Activated CD4-positive, alpha-beta T cell treated with anti-CD3 and anti-CD28 coated beads, Interleukin-2, Interleukin-6, amounts not matched to agents 100 ng/mL and 50 ng/mL, durations not matched to agents 16 hours and 8 hours (primary cell): ENCODE measurements around the gene GPRIN1.

Experiments used
- DNase-seq: peaks from one replicate; pipeline ENCODE4 v3.0.0-alpha.2; 2020

Gene GPRIN1

DNA sequence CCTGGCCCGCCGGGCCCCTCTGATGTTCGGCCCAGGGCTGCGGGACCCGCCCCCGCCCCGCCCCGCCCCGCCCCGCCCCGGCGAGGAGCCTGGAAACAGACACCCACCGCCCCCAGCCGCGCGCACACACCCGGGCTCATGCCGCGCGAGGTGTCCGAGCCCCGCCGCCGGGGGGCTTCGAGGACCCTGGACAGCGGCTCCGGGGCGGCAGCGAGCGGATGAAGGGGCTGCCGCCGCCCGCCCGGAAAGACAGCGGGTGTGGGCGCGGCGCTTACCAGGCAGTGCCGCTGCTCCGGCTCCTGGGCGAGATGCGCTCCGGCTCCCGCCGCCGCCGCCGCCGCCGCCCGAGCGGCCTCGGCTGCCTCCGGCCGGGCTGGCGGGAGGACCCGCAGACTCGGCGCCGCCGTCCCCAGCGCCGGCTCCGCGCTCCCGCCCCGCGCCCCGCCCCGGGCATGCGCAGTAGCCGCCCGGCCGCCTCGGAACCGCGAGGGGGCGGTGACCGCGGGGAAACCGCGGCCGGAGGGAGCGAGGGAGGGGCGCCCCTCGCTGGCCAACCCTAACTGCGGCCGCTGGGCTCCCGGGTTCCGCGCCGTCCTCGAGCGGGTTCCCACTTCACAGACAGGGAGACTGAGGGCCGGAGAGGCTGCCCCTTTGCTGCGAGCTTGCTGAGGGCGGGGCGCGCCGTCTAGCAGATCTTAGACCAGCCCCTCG lies at the start of gene GPRIN1:
TSS of gene GPRIN1 (minus strand) at position 433 of the 711 bp plus-strand sequence. CDS start 10,322 bp downstream, outside the sequence.
- peak; percentile 73 for DNase-seq

DNA sequence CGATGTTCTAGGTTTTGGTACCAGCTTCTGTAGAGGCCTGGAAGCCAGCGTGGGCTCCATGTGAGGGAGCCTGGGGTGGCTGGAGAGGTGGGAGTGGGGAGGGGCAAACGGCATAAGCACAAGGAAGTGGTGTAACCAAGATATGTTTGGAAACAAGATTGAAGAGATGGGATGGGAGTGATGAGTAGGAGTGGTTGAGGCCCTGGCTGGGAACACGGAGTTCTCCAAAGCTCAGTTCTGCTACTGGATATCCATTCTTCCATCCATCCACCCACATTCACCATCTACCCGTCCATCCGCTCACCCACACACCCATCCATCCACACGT lies 49.5 kb upstream of the GPRIN1 start:
- no peak for DNase-seq

DNA sequence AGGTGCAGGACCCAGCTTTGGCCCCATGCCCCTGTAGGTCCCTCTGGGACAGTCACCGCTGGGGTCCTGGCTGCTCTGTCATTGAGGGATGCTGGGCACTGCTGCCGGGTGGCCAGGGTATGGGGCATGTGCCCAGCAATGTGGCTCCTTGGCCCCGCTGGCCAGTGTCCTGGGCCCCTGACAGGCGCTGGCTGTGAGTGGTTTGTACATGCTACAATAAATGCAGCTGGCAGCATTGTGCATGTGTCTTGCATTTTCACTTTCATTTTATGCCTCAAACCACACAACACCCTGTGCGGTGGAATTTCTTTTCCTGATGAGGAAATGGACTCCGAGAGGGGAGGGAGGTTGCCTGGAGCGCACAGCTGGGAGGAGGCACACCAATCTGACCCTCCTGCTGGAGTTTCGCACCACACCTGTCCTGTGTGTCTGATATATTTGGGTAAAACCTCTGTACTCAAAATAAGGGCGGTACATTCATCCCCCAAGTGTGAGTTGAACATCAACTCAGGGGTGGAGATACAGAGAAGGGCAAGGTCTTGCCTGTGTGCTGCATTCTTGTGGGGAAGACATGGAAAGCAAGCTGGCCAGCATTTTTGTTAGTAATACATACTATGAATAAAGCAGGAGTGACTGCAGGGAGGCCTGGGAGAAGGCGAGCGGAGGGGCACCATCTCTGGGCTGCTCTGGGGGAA lies 49.0 kb upstream of the GPRIN1 start:
- DNase-seq = peak; percentile 34

DNA sequence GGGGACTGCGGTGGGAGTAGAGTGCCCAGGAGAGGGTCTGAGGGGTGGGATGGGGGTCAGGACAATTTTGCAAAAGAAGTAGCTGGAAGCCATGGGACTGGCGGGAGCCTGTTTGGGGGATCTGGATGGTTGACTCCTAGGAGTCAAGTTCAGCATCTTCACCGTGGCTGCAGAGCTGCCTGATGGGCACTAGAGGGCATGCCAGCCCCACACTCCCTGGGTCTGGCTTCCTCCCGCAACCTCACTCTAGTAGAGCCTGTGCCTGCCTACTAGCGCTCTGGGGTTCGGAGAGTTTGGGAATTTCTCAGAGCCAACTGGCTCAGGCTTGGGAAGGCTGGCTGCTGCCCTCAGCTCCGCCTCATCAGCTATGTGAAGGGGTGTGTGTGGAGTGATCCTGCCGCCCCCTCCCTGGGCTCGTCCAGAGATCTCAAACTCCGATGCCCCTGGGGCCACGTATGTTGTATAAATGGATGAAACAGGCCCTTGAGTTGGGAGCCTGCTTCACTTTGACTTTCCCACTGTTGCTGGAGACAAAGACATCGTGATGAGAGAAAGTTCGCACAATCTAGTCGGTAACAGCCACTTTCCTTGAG lies 48.1 kb upstream of the GPRIN1 start:
- DNase-seq = peak; percentile 74

DNA sequence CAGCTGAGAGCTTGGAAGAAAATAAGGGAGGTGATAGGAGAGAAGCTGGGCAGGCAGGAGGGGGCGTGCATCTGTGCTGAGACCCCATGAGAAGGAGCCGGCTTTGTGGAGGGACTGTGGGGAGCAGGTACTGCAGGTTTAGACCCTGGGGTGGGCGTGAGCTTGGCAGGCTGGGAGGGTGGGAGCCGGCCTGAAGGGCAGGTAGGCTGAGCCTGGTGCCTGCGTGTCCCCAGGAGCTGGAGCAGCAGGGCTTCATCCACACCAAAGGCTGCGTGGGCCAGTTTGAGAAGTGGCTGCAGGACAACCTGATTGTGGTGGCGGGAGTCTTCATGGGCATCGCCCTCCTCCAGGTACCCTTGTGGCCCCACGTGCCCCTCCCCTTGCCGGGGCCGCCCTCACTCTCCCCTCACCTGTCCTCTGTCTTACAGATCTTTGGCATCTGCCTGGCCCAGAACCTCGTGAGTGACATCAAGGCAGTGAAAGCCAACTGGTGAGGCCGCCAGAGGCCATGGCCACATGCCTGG lies 46.6 kb upstream of the GPRIN1 start:
- DNase-seq = no peak

DNA sequence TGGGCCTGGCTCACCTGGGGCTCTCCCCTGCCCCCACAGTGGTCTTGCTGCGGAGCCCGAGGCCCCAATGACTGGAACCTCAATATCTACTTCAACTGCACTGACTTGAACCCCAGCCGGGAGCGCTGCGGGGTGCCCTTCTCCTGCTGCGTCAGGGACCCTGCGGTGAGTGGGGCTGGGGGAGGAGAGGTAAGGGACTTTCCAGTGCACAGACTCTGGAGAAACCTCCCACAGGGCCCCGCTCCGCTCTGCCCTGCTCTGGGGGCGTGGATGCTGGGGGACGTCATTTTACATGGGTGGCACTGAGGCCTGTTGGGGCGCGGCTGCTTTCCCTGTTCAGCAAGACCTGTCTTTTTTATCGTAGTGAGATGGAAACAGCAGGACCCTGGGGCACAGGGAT lies 44.9 kb upstream of the GPRIN1 start:
- DNase-seq = no peak

DNA sequence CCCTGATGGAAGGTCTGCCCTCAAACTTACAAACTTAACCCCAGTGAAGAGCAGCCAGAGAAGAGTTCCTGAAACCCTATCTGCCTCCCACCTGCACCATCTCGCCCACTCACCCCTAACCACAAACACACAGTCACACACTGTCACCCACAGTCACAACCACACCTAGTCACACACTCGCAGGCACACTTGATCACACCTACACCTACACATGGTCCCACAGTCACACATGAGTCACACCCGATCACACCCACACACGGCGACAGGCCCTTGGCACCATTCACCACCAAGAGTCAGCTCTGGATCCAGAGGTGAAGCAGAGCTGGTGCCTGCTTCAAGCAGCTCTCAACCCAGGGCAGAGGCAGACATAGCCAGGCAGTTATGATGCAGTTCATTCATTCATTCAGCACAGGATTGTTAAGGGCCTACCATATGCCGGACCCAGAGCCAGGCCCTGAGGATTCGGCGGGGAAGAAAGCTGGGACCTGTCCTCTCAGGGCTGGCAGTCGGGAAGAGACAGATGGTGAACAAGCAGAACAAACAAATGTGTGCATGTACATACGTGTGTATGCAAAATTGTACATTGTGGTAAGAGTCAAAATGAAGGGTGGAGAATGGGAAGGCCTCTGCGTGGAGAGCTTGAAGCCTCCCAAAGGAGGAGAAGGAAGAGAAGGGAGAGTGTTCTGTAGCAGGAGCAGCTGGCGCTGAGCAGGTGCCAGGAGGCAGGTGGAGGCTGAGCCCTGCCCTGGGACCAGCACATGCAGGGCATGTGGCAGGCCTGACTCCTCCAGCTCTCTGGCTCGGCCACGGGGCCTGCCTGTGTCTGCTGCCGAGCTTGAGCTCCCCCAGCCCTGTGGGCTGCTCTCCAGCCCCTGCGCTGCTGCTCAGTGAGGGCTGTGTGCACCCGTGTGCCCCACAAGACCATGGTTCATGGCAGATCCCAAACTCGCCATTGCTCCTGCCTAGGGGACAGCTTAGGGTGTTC lies 43.7 kb upstream of the GPRIN1 start:
- peak; percentile 73 for DNase-seq

DNA sequence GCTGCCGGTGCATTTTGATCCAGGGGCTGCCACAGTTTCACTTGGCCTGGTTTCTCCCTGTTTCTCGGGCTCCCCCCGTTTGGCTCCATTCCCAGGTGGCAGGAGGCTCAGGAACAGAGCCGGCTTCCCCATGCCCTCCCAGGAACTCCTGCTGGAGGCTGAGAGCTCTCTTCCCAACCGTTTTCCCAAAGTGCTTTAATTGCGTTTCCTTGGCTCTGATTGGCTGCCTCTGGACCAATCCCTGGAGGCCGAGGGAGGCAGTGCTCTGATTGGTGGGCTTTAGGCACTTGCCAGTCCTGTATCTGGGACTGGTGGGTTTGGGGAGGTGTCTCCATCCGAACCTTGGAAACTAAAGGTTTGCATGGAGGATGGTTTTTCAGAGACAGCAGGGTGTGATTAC lies 42.2 kb upstream of the GPRIN1 start:
- no peak for DNase-seq

DNA sequence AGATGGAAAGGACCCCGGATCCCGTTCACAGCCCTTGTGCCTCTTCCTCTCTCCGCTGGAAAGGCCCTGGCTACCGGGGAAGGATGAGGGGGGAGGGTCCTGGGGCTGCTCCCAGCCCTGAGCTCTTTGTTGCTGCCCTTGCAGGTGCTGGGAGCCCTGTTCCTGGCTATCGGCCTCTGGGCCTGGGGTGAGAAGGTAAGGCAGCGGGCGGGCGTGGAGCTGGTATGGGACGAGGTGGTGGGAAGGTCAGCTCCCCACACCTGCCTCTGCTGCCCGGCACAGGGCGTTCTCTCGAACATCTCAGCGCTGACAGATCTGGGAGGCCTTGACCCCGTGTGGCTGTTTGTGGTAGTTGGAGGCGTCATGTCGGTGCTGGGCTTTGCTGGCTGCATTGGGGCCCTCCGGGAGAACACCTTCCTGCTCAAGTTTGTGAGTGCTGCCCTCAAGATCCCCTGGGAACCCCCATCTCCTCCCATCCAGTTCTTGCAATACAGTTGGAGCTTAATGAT lies 41.6 kb upstream of the GPRIN1 start:
- no peak for DNase-seq

DNA sequence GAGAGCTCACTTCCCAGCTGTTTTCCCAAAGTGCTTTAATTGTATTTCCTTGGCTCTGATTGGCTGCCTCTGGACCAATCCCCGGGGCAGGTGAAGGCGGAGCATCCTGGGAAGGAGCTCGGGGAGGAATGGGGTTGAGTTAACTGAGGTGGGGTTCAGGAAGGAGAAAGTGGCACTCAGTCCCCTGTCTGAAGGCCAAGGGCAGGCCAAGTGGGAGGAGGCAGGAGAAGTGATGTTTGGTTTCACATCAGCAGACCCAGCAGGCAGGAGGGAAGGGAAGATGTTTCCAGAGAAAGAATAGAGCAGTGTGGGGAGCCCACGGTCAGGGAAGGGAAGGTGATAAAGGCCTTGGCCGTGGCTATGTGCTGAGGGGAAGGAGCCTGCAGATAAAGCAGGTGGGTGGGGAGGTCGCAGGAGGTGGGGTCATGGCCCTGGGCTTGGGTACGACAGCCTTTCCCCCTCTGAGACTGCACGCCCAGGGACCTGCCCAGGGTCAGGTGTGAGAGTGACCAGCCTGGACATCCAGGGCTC lies 40.5 kb upstream of the GPRIN1 start:
- no peak for DNase-seq

DNA sequence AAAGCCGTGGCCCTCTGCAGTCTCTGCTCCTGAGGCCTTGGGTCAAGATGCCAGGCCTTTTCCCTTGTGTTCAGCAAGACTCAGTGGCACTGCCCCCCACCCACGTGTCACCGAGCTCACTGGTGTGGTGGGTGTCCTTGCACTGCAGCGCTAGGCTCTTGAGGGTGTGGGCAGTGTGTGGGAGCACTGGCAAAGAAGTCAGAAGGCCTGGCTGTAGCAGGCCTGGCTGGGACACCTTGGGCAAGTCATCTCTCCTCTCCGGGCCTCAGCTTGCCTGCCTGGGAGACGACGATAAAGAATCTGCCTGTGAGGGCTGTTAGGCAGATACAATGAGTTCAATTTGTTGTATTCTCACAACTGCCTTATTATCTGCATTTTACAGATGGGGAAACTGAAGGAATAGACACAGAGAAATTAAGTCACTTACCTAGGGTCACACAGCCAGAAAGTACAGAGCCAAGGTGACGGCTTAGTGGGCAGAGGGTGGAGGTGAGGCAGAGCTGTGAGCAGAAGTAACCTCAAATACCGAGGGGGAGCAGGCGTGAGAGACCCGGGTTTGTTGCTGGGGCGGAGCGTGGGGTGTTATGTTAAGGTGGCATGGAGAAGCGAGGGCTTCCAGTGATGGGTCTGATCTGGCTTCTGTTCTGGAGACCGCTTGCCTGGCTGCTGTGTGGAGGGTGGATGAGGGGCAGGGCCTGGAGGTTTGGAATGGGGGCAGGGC lies 38.7 kb upstream of the GPRIN1 start:
- DNase-seq = peak; percentile 29

DNA sequence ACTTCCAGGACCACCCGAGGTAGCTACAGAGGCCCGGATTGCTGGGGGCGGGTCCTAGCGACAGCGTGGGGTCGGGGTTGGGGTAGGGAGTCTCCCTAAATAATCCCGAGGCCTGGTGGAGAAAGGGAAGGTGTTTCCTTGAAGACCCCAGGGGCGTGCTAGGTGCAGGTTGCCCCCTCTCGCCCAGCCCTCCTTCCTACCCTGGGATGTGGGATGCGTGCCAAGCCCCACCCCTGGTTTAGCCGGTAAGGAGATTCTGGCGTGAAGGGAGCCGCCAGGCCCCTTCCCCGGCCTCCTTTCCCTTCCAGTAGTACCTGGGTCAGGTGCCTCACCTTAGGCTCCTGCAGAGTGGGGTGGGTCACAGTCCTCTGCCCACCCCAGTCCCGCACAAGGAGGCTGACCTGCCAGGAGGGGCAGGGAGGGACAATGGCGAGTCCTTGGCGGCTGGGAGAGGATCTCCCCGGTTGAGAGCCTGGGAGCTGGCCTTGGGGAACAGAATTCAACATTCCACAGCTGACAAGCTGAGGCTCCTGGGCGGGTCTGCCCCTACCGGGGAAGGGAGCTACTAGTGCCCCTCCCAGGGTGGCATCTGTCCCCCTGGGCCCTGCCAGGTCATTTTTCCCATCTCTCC lies 38.0 kb upstream of the GPRIN1 start:
- no peak for DNase-seq

DNA sequence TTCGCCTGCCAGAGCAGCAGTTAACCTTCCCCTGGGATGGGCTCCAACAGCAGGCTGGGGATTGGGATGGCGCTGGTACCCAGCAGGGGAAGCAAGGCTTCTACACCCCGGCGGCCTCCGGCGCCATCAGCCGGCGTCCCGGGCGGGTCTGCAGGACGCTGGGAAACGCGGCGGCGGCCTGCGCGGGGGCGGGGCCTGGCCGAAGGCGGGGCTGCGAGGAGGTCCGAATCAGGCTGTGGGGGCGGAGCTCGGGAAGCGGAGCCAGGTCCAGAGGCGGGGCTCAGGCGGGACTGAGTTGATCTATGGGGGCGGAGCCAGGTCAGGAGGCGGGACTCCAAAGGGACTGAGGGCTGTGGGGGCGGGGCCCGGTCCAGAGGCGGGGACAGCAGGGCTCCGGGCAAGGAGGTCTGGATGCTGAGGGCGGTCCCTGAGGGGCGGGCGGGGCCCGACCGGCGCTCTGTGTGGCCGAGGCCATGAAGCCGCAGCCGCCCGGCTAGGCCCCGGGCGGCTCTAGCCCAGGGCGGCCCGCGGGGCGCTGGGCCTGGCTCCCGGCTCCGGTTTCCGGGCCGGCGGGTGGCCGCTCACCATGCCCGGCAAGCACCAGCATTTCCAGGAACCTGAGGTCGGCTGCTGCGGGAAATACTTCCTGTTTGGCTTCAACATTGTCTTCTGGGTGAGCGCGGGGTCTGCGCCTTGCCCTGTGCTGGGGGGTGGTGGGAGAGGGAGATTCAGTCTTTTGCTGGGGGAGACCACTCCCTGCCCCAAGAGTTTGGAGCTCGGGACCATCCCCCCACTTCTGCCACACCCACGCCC lies 37.3 kb upstream of the GPRIN1 start, which contains the start of gene TSPAN17:
TSS of gene TSPAN17 (plus strand) at position 455 of the 813 bp plus-strand sequence. CDS start at position 587, 132 bp downstream.
- DNase-seq = peak; percentile 100

DNA sequence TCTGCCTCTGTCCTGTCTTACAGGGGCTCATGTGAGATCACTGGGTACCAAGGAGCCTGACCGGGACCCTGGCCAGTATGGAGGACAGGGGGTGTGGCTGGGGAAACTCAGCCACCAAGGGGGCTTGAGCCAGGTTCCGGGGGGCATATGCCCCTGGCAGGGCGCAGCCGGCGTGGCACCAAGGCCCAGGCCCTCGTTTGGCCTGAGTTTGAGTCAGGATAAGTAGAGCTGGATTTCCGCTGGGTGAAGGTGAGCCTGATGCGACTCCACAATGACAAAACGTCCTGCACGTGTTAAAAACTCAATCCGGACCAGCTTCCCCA lies 36.7 kb upstream of the GPRIN1 start:
- no peak for DNase-seq

DNA sequence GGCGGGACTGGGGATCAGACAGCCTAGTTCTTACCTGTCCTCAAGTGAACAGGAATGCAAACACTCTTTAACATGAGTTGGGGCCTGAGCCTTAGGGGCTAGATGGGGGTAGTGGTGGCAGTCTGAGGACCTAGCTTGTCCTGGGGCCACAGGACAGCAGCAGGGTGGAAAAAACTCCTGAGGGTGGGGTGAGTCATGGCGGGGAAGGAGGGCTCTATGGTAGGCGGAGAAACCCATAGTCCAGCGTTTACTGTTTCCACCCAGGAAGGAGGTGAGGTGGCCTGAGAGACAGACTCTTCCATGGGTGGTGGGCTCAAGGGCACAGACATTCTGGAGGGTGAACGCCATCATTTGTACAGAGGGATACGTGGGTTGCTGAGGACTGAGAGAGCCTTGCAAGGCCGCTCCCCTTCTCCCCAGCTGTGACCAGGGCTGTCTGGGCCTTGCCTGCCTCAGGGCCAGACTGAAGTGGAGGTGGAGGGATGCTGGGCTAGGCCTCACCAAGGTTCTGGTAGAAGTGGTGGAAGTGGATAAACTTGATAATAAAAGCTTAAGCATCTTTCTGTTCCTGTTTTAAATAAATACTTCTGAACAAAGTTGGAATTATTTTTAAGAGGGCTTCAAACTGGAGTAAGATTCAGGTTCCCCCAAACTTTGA lies 36.2 kb upstream of the GPRIN1 start:
- DNase-seq = no peak

DNA sequence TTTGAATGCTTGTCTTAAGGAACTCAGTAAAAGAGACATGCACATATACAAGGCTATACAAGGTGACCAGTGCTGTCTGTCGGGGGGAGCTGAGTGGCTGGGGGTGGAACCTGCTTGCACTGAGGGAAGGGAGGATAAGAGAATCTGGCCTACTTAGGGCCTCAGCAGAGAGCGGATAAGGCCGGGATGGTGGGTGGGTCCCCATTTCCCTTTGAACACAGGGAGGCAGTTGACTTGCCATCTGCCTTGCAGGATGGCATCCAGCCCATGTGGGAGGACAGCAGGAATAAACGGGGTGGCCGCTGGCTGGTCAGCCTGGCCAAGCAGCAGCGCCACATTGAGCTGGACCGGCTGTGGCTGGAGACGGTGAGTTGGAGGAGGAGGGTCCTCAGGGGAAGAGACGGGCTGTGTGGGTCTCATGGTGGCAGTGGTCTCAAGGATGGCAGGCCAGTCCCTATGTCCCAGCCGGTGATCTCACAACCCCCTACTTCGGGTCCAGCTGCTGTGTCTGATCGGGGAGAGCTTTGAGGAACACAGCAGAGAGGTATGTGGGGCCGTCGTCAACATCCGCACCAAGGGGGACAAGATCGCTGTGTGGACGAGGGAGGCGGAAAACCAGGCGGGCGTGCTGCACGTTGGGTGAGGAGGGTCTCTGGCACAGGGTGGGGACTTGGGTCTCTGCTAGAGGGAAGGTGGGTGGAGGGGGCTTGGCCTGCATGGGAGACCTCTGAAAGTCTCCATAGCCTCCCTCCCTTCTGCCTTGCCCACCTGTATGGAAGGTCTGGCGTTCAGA lies 35.1 kb upstream of the GPRIN1 start:
- no peak for DNase-seq

DNA sequence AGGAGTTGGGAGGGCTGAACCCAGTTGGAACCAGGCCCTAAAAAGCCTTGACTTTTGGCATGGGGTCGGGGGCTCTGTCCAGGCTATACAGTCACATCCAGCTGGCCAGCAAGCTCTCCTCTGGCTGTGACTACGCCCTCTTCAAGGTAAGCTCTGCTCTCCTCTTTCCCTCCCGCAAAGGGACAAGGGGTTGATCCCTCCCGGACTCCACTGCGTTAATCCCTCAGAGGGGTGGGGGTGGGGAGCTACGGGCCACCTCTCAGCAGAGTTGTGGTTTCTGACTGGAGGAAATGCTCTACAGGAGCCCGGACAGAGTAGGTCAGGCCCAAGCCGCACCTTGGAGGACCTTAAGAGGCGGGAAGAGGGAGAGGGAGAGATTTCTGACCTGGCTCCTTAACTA lies 34.3 kb upstream of the GPRIN1 start:
- DNase-seq = no peak

DNA sequence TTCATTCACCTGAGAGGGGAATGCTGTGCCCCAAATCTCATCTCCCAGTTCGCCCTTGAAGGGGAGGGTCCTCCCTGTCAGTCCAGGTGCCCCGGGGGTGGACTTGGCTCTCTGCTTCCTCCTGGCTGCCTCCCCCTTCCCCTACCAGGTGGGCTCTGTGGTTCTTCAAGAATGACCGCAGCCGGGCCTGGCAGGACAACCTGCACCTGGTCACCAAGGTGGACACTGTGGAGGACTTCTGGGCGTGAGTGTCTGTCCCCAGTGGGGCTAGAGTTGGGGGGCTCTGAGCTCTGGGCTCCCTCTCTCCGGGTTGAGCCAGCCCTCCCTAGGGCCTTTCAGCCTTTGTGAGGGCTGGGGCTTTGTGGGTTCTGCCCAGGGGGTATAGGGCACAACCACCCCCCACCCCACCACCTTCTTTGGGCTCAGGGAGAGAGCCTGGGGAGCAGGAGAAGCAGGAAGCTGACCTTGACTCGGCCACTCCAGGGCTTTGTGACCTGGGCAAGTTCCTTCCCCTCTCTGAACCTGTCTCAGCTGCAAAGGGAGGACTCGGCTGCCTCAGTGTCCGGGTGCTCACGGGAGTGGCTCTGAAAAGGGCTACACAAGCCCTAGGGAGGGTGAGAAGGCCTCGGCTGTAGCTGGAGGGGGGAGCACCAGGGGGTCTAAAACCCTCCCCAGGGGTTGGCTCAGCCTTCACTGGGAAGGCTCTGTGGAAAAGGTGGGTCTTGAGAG lies 33.7 kb upstream of the GPRIN1 start:
- DNase-seq = no peak
